AG08396 (cell line): ENCODE data around the gene IFT25.

Source experiments
- DNase-seq: peaks from one replicate; pipeline ENCODE4 v3.0.0; 2012; ENCODE audit warnings: low spot score, mixed read lengths

The IFT25 gene

GRCh38 chr1:53927376-53927881 is 18.1 kb downstream of the IFT25 start:
- no peak for DNase-seq

GRCh38 chr1:53919675-53920066 is 25.8 kb downstream of the IFT25 start:
- no peak for DNase-seq

- no peak for DNase-seq
These were observed 27.2 kb downstream of the IFT25 start for GRCh38 chr1:53918343-53918742.

- no peak for DNase-seq
These were observed 32.0 kb downstream of the IFT25 start for GRCh38 chr1:53913352-53914033.

DNA sequence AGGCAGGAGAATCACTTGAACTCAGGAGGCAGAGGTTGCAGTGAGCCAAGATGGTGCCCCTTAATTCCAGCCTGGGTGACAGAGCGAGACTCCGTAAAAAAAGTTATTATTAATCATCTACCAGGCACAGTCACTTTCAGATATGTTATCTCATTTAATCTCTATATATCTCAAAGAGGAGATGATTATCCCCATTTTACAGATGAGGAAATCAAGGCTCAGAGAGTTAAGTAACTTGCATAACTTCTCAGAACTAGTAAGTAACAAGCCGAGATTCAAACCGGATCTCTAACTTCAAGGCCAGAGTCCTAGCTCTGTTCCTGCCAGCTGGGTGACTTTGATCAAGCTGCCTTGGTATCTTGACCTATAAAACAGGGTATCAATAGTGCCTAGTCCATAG is 34.1 kb downstream of the IFT25 start:
- no peak for DNase-seq

DNA sequence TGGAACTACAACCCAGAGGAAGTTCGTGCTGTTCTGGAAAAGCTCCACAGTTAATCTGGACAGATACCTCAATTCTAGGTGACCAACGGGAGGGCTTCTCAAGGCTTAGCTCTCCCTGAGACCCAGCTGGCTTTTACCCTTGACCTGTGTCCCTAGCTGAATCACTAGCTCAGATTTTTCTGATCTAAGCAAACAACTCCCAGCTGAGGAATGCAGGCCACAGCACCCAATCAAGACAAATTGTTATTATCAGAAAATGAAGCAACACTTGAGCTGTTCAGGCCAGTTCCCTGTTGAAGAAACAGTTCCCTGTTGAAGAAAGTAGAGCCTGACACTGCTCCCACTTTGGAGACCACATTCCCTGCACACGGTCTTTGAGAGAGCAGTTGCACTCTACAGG is 35.6 kb downstream of the IFT25 start:
- DNase-seq: peak; percentile 35

- no peak for DNase-seq
These were observed 39.4 kb downstream of the IFT25 start for GRCh38 chr1:53906121-53906520.

DNA sequence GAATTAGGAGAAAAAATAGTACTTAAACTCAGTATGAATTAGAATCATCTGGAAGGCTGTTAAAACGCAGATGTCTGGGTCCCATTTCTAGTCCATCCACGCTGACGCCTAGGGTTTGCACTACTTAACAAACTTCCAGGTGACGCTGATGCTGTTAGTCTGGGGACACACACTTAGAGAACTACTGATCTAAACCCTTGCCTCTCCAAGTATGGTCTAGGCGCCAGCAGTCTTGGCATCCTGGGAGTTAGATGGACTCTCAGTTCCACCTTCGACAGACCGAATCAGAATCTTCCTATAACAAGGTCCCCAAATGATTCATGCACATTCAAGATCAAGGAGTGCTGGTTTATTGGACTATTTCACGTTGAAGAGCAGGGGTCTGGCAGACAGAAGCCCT is 40.0 kb downstream of the IFT25 start:
- DNase-seq: no peak

GRCh38 chr1:53902235-53903138 is 43.0 kb downstream of the IFT25 start:
- DNase-seq: no peak

GRCh38 chr1:53899708-53900107 is 45.8 kb downstream of the IFT25 start:
- no peak for DNase-seq

GRCh38 chr1:53899206-53899628 is 46.3 kb downstream of the IFT25 start:
- DNase-seq: peak; percentile 30

GRCh38 chr1:53896635-53897229 is 48.8 kb downstream of the IFT25 start:
- DNase-seq: peak; percentile 60

DNA sequence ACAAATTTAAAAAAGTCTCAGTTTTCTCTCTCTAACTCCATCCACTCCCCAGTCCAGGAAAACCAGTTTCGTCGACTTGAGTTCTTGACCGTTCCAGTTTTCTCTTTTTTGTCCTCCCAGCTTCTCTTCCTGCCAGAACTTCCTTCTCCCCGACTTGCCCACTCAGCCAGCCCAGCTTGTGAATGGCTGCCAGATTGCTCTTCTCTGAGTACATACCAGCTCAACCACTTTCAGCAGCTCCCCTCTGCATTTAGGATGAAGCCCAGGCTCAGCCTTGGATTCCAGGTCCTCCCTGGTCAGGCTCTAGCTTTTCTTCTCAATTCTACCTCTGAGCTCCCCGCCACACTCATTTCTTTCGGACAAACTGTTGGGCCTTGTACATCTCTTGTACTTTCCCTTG is 50.1 kb downstream of the IFT25 start:
- DNase-seq: no peak

DNA sequence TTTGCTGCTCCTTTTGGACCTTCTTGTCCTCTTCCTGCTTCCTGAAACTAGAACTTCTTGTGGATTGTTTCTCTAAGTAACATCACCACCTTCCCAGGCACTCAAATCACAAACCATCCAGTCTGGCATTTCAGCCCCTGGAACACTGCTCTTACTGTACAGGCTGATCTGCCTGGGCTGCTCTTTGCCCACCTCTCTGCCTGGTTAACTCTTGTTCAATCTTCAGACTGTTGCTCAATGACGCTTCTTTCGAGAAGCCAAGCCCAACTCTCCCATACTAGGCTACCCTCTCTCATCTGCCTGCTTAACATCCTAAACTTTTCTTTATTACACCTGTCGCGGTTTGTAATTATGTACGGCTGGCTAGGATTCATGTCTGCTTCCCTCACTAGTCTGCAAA is 50.9 kb downstream of the IFT25 start:
- no peak for DNase-seq

GRCh38 chr1:53893999-53894636 is 51.4 kb downstream of the IFT25 start, which contains the start of gene DIO1:
DIO1 (plus strand) TSS chr1:53894187; CDS start chr1:53894211, 24 bp downstream.
- DNase-seq: no peak

GRCh38 chr1:53892911-53893310 is 52.6 kb downstream of the IFT25 start:
- no peak for DNase-seq

- no peak for DNase-seq
These were observed 53.8 kb downstream of the IFT25 start for GRCh38 chr1:53891678-53892077.

GRCh38 chr1:53891018-53891417 is 54.5 kb downstream of the IFT25 start:
- DNase-seq: no peak

DNA sequence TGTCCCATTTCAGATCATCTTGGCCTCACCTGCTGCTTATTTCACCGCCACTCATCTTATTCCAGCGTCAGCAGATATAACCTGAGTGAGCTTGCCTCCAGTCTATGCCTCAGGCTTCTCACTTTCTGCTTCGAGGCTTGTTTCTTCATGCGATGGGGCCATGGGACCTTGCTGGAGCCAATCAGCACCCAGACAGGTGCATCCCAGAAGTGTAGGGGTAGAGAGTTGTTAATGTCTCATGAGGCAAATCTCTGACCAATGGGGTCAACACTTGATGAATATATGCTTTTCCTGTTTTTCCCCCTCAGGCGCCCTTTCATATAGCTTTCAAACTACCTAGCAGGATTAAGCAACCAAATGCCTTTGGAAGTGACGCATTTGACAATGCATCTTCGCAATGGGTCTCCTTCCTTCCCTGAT is 55.0 kb downstream of the IFT25 start:
- DNase-seq: no peak

GRCh38 chr1:53889304-53890298 is 55.9 kb downstream of the IFT25 start, which contains the start of gene YIPF1:
YIPF1 (minus strand) TSS chr1:53889797; CDS start chr1:53888937, 860 bp downstream.
- peak; percentile 92 for DNase-seq

DNA sequence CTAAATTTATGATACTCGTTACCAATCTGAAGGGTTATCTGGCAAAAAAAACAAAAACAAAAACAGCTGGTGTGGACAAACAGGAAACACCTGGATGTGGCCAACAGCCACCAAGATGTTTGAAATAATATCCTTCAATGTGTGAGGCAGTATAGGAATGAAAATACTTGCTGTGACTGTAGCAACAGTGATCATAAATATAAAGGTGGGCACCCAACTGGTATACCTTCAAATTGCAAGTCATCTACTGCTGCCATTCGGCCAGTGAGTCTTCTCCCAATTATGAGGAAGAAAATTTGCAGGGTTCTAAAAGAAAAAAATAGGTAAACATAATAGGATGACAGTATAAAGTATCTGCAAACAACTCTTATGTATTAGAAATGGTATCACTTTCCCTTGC is 56.8 kb downstream of the IFT25 start:
- no peak for DNase-seq
